CD4-positive, alpha-beta T cell treated with Interleukin-6 for 4 hours (primary cell): ENCODE results near the gene PICK1.

Experiments used
- DNase-seq: peaks from one replicate; pipeline ENCODE4 v3.0.0-alpha.2; 2020; ENCODE audit warnings: mixed read lengths

Gene PICK1

DNA sequence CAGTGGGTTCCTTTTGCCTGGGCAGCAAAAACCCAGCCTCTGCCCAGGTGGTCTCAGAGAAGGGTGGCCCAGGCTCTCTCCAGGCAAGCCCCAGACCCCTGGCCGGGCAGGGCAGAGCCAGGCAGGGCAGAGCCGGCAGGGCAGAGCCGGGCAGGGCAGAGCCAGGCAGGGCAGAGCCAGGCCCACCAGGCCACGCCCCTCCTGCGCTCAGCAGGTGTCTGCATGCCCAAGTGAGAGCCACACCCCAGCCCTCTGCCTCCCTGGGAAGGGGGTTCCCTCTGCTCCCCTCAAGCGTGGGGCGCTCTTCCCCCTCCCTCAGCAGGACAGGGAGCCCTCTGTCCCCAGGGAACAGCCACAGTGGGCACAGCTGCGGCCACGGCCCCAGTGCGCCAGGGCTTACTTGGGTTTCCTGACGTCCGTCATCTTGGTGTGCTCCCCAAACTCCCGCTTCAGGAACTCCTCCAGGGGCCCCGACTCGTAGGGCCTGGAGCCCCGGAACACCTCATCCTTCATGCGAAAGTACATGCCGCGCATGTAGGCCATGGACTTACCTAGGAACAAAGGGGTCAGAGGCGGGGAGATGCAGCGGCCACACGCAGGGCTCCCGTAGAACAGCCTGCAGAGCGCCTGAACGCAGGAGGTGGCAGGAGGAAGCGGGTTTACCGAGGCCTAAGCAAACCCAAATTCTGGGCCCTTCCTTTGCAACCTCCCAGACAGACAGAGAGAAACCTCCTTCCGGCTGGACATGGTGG is 63.3 kb downstream of the PICK1 start:
- no peak for DNase-seq

DNA sequence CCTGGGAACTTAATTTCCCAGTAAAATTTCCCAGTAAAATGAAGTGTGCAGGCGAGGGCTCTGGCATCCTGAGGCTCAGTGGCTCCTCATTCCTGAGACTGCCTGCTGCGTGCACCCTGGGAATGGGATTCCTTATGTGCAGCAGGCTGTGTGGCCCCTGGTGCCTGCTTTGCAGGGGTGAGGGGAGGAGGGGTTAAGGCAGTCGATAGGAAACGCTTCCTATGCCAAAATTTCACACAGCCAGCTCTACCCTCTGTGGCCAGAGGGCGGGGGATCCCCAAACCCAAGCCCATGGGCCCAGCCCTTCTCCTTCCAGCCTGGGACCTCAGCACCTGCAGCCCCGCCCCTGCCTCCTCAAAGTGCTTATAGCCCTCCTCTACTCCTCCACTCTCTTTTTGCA is 65.4 kb downstream of the PICK1 start:
- DNase-seq: no peak

DNA sequence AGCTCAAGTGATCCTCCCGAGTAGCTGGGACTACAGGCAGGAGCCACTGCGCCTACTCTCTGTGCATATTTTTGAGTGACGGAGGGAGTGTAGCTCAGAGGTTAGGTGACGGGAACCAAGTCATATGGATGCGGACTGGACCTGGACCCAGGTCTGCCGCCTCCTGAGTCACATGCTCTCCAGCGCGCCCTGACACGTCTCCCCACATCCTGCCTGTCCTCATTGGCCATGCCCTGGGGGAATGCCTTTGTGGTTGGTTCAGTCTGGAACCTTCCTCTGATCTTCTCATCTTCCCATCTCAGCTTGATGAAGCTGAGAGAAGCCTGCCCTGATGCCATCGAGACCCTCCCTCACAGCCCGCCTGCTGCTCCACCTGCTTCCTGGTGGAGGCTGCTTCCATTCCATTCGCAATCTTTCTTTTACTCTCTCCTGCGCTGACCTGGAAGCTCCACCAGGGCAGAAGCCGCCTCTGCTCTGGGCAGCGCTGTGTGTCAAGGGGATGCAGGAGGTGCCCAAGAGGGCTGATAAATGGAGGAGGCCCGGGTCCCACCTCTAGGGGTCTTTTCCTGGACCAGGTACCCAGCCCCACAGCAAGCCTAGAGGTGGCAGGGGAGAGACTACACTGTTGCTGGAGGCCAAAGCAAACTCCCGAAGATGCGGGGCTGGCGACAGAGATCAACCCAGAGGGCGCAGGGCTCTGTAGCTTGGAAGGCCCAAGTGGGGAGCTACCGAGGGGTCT is 67.2 kb downstream of the PICK1 start:
- DNase-seq: no peak

DNA sequence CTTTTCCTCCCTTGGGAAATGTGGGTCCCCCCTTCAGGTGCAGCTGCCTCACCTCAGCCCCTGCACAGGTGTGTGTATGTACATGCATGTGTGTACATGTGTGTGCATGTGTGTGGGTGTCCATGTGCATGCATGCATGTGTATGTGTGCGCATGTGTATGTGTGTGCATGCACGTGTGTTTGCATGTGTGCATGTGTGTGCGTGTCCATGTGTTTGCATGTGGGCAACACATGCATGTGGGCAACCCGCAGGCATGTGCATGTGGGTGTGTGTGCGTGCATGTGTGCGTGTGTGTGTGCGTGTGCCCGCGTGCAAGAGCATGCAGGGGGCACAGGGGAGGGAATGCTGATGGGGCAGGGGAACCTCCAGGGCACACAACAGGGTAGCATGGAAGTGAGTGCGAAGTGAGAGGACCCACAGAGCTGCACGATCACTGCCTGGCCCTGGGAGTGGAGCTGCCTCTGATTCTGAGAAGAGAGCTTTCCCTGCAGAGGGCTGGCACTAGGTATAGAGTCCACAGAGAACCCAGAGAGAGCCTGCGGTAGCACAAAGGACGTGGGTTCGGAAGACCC is 67.9 kb downstream of the PICK1 start:
- no peak for DNase-seq
